OCI-LY7 (cell line): ENCODE results near the gene SNAPC5.

ENCODE experiments used
- EZH2phosphoT487 ChIP-seq: fragments of 200-600 bp; sonication (generic); IDR thresholded peaks from 2 replicates; pipeline ENCODE4 v1.6.1; 2018; ENCODE audit warnings: low read depth, borderline replicate concordance, mild to moderate bottlenecking, mixed run types, antibody characterized with exemption, low read length, moderate library complexity, mixed read lengths
- TF ChIP-seq, protein P1 (sequence below): fragments of 200-600 bp; sonication (generic); conservative IDR thresholded peaks from 2 replicates; pipeline ENCODE4 v1.5.1; 2014; ENCODE audit warnings: mild to moderate bottlenecking, antibody characterized with exemption, low read length, moderate library complexity, mixed read lengths

DNA sequence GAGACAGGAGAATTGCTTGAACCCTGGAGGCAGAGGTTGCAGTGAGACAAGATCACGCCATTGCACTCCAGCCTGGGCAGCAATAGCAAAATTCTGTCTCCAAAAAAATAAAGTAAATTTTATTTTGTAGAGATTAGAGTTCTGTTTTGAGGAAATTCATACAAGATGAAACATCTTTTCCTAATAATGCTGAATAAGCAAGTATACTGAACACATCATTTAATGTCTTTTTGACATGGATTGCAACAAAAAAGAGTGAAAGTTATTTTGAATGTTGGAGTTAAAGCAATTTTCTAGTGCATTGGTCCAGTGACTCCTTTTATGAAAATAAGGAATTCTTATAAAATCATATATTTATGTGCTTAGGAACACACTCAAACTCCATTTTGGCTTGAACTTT is 47.7 kb upstream of the SNAPC5 start:
- TF ChIP-seq, protein P1, sequence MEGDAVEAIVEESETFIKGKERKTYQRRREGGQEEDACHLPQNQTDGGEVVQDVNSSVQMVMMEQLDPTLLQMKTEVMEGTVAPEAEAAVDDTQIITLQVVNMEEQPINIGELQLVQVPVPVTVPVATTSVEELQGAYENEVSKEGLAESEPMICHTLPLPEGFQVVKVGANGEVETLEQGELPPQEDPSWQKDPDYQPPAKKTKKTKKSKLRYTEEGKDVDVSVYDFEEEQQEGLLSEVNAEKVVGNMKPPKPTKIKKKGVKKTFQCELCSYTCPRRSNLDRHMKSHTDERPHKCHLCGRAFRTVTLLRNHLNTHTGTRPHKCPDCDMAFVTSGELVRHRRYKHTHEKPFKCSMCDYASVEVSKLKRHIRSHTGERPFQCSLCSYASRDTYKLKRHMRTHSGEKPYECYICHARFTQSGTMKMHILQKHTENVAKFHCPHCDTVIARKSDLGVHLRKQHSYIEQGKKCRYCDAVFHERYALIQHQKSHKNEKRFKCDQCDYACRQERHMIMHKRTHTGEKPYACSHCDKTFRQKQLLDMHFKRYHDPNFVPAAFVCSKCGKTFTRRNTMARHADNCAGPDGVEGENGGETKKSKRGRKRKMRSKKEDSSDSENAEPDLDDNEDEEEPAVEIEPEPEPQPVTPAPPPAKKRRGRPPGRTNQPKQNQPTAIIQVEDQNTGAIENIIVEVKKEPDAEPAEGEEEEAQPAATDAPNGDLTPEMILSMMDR, result no peak
- TF ChIP-seq EZH2phosphoT487, result no peak
